Activated CD4-positive, alpha-beta T cell treated with anti-CD3 and anti-CD28 coated beads for 48 hours (primary cell): ENCODE data around the gene PSD.

Experiments used
- DNase-seq: peaks from one replicate; pipeline ENCODE4 v3.0.0-alpha.2; 2020

PSD gene

GRCh38 chr10:102382871-102383270, 35.7 kb downstream of the PSD start:
- DNase-seq, result no peak

- no peak for DNase-seq
Measured at GRCh38 chr10:102381983-102382382, 36.6 kb downstream of the PSD start.

- DNase-seq, result no peak
Measured at GRCh38 chr10:102379383-102379782, 39.2 kb downstream of the PSD start.

- DNase-seq, result no peak
Measured at GRCh38 chr10:102376901-102377300, 41.7 kb downstream of the PSD start.

- DNase-seq, result no peak
Measured at GRCh38 chr10:102375867-102376266, 42.7 kb downstream of the PSD start.

- DNase-seq, result no peak
Measured at GRCh38 chr10:102375250-102375649, 43.3 kb downstream of the PSD start.

GRCh38 chr10:102371295-102371694, 47.3 kb downstream of the PSD start:
- DNase-seq, result no peak

GRCh38 chr10:102368077-102368476, 50.5 kb downstream of the PSD start:
- DNase-seq, result no peak

GRCh38 chr10:102367441-102367840, 51.1 kb downstream of the PSD start:
- DNase-seq, result no peak

- no peak for DNase-seq
Measured at GRCh38 chr10:102358712-102359382, 59.7 kb downstream of the PSD start.

- no peak for DNase-seq
Measured at GRCh38 chr10:102354451-102354850, 64.1 kb downstream of the PSD start.
